HFFc6 (cell line): Measurements from ENCODE around the gene RASGRP1. TPM values are rescaled to one million over a fixed set of nuclear protein-coding genes. Genes with fewer than 3 reads are reported as not detected.

Experiments used
- DNase-seq: peaks from one replicate; pipeline ENCODE4 v3.0.0-alpha.2; 2018
- H3K27ac Mint-ChIP-seq: 2 replicates; pipeline ENCODE4 v1.8.0; 2020; ENCODE audit warnings: mild to moderate bottlenecking, mixed read lengths
- H3K27me3 Mint-ChIP-seq: 2 replicates; pipeline ENCODE4 v1.8.0; 2021; ENCODE audit warnings: mild to moderate bottlenecking, moderate library complexity, mixed read lengths; ENCODE audit not compliant: insufficient read depth
- H3K36me3 Mint-ChIP-seq: 2 replicates; pipeline ENCODE4 v1.8.0; 2021; ENCODE audit warnings: low read depth, mixed read lengths
- H3K4me1 Mint-ChIP-seq: 2 replicates; pipeline ENCODE4 v1.8.0; 2020; ENCODE audit warnings: low read depth, mixed read lengths
- H3K4me3 Mint-ChIP-seq: 2 replicates; pipeline ENCODE4 v1.8.0; 2020; ENCODE audit warnings: mild to moderate bottlenecking, moderate library complexity, mixed read lengths
- H3K9me3 Mint-ChIP-seq: 2 replicates; pipeline ENCODE4 v1.8.0; 2020; ENCODE audit warnings: mild to moderate bottlenecking, mixed read lengths
- CTCF ChIP-seq: fragments of 200-600 bp; sonication (generic); IDR thresholded peaks from 2 replicates; pipeline ENCODE4 v1.5.0; 2021; ENCODE audit warnings: antibody characterized with exemption, mild to moderate bottlenecking
- total RNA-seq, 6 experiments: library from RNA; stranded (reverse); fragmentation: NEBNext Ultra II Directional; extraction: Animal tissue kit (Norgen Biotek cat#: 25700); gene quantifications; 2 replicates in 1 of 6; 3 replicates in 5 of 6; pipeline ENCODE4 v1.2.3, GENCODE V29; 2021

Gene RASGRP1
- total RNA-seq, 6 experiments from 2014 or later: 0.14 to 0.59 (median 0.37) TPM

GRCh38 chr15:38576261-38576660 lies 11.6 kb upstream of the RASGRP1 start:
- no peak for TF ChIP-seq CTCF
- no peak overlapping the region for H3K27ac Mint-ChIP-seq
- no peaks in the 10 kb centered on the region for H3K4me1 Mint-ChIP-seq
- no peaks in the 10 kb centered on the region; the same call in 1 of the 2 replicates for H3K36me3 Mint-ChIP-seq
- H3K9me3 Mint-ChIP-seq: peaks cover 2% of the 10 kb centered on the region; the same call in 1 of the 2 replicates
- no peak for DNase-seq
- peaks cover 63% of the 10 kb centered on the region for H3K27me3 Mint-ChIP-seq
- no peak overlapping the region for H3K4me3 Mint-ChIP-seq

- Mint-ChIP-seq H3K36me3 (no peaks in the 10 kb centered on the region), H3K4me1 (peaks cover 4% of the 10 kb centered on the region; the same call in 1 of the 2 replicates), H3K27me3 (peaks cover 2% of the 10 kb centered on the region), H3K4me3 (peak overlapping the region; percentile 58; the same call in 1 of the 2 replicates), H3K27ac (no peak overlapping the region), H3K9me3 (peaks cover 1% of the 10 kb centered on the region)
- no peak for TF ChIP-seq CTCF
- DNase-seq: no peak
Observed at GRCh38 chr15:38565287-38565670, 665 bp upstream of the RASGRP1 start.

GRCh38 chr15:38563723-38564519 lies 693 bp downstream of the RASGRP1 start:
- no peaks in the 10 kb centered on the region; the same call in 1 of the 2 replicates for H3K9me3 Mint-ChIP-seq
- DNase-seq: no peak
- no peaks in the 10 kb centered on the region for H3K36me3 Mint-ChIP-seq
- peak overlapping the region; percentile 68 for H3K4me3 Mint-ChIP-seq
- TF ChIP-seq CTCF: peak; percentile 95
- peaks cover 5% of the 10 kb centered on the region; the same call in 1 of the 2 replicates for H3K4me1 Mint-ChIP-seq
- H3K27ac Mint-ChIP-seq: no peak overlapping the region
- peaks cover 4% of the 10 kb centered on the region for H3K27me3 Mint-ChIP-seq

GRCh38 chr15:38562278-38562677 lies 2.3 kb downstream of the RASGRP1 start:
- no peak overlapping the region for H3K27ac Mint-ChIP-seq
- no peaks in the 10 kb centered on the region for H3K36me3 Mint-ChIP-seq
- TF ChIP-seq CTCF: no peak
- H3K4me1 Mint-ChIP-seq: peaks cover 19% of the 10 kb centered on the region
- H3K4me3 Mint-ChIP-seq: no peak overlapping the region
- peaks cover 4% of the 10 kb centered on the region for H3K27me3 Mint-ChIP-seq
- DNase-seq: no peak
- H3K9me3 Mint-ChIP-seq: no peaks in the 10 kb centered on the region

GRCh38 chr15:38560456-38560926 lies 4.1 kb downstream of the RASGRP1 start:
- H3K27me3 Mint-ChIP-seq: peaks cover 4% of the 10 kb centered on the region
- peaks cover 37% of the 10 kb centered on the region for H3K4me1 Mint-ChIP-seq
- H3K27ac Mint-ChIP-seq: no peak overlapping the region
- no peak overlapping the region for H3K4me3 Mint-ChIP-seq
- H3K36me3 Mint-ChIP-seq: no peaks in the 10 kb centered on the region
- no peak for DNase-seq
- H3K9me3 Mint-ChIP-seq: no peaks in the 10 kb centered on the region
- TF ChIP-seq CTCF: no peak
